Measurements from ENCODE around the gene EFNA1.

The EFNA1 gene

DNA sequence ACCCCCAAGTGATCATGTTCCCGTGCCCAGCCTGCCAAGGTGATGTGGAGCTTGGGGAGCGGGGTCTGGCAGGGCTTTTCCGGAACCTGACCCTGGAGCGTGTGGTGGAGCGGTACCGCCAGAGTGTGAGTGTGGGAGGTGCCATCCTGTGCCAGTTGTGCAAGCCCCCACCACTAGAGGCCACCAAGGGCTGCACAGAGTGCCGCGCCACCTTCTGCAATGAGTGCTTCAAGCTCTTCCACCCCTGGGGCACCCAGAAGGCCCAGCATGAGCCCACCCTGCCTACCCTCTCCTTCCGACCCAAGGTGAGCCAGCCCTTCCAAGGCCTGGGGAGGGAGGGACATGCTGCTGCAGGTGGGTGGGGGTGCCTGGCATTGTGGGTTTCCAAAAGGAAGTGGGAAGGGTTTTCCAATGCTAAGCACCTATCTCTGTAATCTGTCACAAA lies 48.3 kb downstream of the EFNA1 start:
- Histone ChIP-seq H3K9ac (ENCODE audit: low read length) (no peak overlapping the region), H3K4me1 (ENCODE audit: control insufficient read depth, insufficient read depth, low read length) (peaks cover 71% of the 10 kb centered on the region), H3K4me3 (ENCODE audit: low read length) (no peak overlapping the region), H3K27me3 (ENCODE audit: control insufficient read depth, insufficient read depth, low read length) (peaks cover 4% of the 10 kb centered on the region), H3K36me3 (ENCODE audit: control insufficient read depth, insufficient read depth, low read length) (no peaks in the 10 kb centered on the region), H3K9me3 (ENCODE audit: control insufficient read depth, low read length) (no peaks in the 10 kb centered on the region)

DNA sequence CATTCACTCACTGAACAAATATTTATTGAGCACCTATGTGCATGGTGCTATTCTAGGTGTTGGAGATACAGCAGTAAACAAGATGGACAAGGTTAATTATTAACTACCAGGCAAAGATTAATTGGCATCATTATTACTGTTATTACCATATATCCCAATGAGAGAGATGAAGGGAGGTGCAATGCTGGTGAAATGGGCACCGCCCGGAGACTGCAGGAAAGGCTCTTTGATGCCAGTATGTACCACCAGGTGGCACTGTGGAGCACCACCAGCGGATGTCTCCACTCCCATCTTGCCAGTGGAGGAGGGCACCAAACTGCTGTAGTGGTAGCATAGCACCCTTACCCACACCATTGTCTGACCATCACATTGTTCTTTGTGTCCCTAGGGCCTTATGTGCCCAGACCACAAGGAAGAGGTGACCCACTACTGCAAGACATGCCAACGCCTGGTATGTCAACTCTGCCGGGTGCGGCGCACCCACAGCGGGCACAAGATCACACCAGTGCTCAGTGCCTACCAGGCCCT lies 48.9 kb downstream of the EFNA1 start:
- peak overlapping the region; percentile 1 for H3K9ac ChIP-seq (ENCODE audit: low read length)
- no peaks in the 10 kb centered on the region for H3K36me3 ChIP-seq (ENCODE audit: control insufficient read depth, insufficient read depth, low read length)
- peaks cover 76% of the 10 kb centered on the region for H3K4me1 ChIP-seq (ENCODE audit: control insufficient read depth, insufficient read depth, low read length)
- peaks cover 4% of the 10 kb centered on the region for H3K27me3 ChIP-seq (ENCODE audit: control insufficient read depth, insufficient read depth, low read length)
- no peaks in the 10 kb centered on the region for H3K9me3 ChIP-seq (ENCODE audit: control insufficient read depth, low read length)
- H3K4me3 ChIP-seq (ENCODE audit: low read length), result no peak overlapping the region

DNA sequence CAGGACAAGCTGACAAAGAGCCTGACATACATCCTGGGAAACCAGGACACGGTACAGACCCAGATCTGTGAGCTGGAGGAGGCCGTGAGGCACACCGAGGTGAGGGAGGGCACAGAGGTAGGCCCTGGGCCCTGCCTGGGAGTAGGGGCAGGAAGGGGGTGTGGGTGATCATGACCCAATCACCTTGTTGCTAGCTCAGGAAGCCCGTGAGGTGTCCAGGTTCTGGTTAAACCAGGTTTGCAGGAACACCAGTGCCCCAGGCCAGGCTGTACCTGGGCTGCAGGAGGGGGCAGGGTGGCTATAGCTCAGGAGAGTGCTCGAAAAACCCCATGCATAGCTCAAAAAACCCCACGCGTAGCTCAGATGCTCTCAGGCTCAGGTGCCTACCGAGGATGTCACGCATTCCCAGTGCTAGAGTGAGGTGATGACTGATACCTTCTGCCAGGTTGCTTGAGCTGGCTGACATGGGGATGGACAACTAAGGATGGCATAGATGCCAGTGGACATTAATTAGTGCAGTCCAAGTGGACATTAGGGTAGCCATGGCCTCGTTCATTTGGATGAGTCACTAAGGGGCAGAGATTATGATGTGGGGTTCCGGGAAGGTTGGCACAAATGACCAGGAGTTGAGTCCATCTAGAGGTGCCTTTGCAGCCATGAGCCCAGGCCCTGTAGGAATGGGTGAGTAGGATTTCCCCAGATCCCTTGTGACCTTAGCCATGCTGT lies 49.7 kb downstream of the EFNA1 start:
- peak overlapping the region; percentile 1 for H3K9ac ChIP-seq (ENCODE audit: low read length)
- H3K9me3 ChIP-seq (ENCODE audit: control insufficient read depth, low read length), result no peaks in the 10 kb centered on the region
- H3K4me1 ChIP-seq (ENCODE audit: control insufficient read depth, insufficient read depth, low read length), result peaks cover 78% of the 10 kb centered on the region
- no peaks in the 10 kb centered on the region for H3K36me3 ChIP-seq (ENCODE audit: control insufficient read depth, insufficient read depth, low read length)
- peaks cover 4% of the 10 kb centered on the region for H3K27me3 ChIP-seq (ENCODE audit: control insufficient read depth, insufficient read depth, low read length)
- no peak overlapping the region for H3K4me3 ChIP-seq (ENCODE audit: low read length)

DNA sequence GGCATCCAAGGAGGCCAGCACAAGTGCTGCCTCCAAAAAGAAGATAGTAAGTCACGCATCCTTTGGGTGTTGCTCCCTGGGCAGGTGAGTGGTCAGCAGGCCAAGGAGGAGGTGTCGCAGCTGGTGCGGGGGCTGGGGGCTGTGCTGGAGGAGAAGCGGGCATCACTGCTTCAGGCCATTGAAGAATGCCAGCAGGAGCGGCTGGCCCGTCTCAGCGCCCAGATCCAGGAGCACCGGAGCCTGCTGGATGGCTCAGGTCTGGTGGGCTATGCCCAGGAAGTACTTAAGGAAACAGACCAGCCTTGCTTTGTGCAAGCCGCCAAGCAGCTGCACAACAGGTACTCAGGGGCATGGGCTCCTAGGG lies 50.2 kb downstream of the EFNA1 start:
- H3K36me3 ChIP-seq (ENCODE audit: control insufficient read depth, insufficient read depth, low read length), result no peaks in the 10 kb centered on the region
- peak overlapping the region; percentile 1 for H3K9ac ChIP-seq (ENCODE audit: low read length)
- no peaks in the 10 kb centered on the region for H3K9me3 ChIP-seq (ENCODE audit: control insufficient read depth, low read length)
- peaks cover 4% of the 10 kb centered on the region for H3K27me3 ChIP-seq (ENCODE audit: control insufficient read depth, insufficient read depth, low read length)
- no peak overlapping the region for H3K4me3 ChIP-seq (ENCODE audit: low read length)
- H3K4me1 ChIP-seq (ENCODE audit: control insufficient read depth, insufficient read depth, low read length), result peaks cover 76% of the 10 kb centered on the region

DNA sequence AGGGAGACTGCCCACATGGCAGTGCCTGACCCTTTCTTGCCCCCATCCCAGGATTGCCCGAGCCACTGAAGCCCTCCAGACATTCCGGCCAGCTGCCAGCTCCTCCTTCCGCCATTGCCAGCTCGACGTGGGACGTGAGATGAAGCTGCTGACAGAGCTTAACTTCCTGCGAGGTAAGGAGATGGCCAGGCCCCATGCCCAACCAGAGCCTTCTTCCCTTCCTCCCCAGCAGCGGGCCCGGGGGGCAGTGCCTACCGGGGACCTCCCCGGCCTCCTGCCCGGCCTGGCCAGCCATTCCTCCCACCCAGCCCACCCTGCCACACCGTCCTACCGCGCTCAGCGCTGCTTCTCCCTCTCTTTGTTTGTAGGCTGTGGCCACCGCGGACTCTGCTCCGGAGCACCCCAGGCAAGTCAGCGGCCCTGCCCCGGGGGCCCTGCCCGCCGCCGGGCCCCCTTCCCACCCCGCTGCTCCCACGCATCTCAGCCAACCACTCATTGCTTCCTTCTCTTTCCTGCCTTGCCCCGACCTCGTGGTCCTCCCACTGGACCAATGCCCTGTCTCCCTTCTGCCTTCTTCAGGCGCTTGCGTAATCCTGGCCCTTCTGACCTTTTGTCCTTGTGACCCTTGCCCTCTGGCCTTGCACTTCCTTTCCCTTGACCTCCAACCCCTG lies 50.9 kb downstream of the EFNA1 start:
- Histone ChIP-seq H3K36me3 (ENCODE audit: control insufficient read depth, insufficient read depth, low read length) (no peaks in the 10 kb centered on the region), H3K4me3 (ENCODE audit: low read length) (no peak overlapping the region), H3K9me3 (ENCODE audit: control insufficient read depth, low read length) (no peaks in the 10 kb centered on the region), H3K27me3 (ENCODE audit: control insufficient read depth, insufficient read depth, low read length) (peaks cover 4% of the 10 kb centered on the region), H3K4me1 (ENCODE audit: control insufficient read depth, insufficient read depth, low read length) (peaks cover 71% of the 10 kb centered on the region), H3K9ac (ENCODE audit: low read length) (peak overlapping the region; percentile 47)

DNA sequence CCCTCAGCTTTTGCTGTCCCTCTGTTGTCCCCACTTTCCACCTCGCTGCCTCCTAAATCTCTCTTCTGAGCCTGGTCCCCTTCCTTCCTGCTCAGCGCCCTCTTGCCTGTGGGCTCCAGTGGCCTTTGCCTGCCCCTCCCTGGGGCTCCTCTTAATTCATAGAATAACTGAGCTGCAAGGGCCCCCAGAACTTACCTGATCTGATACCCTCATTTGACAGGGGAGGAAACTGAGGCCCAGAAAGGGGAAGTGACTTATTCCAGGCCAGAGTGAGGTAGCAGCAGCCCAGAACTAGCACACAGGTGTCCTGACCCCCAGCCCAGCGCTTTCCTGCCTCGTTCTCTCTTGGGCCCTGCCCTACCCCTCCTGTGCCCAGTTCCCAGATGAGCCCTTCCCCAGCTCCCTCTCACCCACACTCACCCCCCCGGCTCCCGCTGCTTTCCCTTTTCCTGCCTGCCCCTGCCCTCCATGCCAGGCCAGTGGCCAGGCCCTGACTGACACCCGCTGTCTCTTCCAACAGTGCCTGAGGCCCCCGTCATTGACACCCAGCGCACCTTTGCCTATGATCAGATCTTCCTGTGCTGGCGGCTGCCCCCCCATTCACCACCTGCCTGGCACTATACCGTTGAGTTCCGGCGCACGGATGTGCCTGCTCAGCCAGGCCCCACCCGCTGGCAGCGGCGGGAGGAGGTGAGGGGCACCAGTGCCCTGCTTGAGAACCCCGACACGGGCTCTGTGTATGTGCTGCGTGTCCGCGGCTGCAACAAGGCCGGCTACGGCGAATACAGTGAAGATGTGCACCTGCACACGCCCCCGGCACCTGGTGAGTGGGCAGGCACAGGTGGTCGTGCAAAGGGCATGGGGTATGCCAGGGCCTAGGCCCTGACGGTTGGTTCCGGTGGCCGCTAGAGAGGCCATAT lies 51.7 kb downstream of the EFNA1 start:
- Histone ChIP-seq H3K4me1 (ENCODE audit: control insufficient read depth, insufficient read depth, low read length) (peaks cover 69% of the 10 kb centered on the region), H3K4me3 (ENCODE audit: low read length) (no peak overlapping the region)

DNA sequence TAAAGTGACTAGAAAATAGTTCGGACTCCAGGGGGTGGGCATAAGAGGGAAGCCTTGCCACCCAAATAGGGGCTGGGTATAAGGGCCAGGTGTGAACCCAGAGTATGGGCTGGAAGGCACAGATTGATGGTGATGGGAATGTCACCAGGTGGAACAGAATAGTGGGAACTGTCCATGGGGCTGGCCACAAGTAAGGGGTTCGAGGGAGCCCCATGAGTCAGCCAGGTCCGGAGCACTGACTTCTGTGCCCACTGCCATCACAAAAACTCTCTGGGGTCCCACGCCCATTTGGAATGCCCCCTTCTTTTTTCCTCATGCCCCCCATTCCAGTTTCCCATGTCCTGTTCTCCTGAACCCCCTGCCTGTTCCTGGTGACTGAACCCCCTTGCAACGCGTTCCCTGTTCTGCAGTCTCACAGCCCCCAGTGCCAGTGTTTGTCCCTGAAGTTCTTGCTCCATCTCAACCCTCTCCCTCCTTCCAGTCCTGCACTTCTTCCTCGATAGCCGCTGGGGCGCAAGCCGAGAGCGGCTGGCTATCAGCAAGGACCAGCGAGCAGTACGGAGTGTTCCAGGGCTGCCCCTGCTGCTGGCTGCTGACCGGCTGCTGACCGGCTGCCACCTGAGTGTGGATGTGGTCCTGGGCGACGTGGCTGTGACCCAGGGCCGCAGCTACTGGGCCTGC lies 53.8 kb downstream of the EFNA1 start:
- H3K9me3 ChIP-seq (ENCODE audit: control insufficient read depth, low read length), result no peaks in the 10 kb centered on the region
- H3K4me1 ChIP-seq (ENCODE audit: control insufficient read depth, insufficient read depth, low read length), result peaks cover 71% of the 10 kb centered on the region
- H3K36me3 ChIP-seq (ENCODE audit: control insufficient read depth, insufficient read depth, low read length), result peaks cover 10% of the 10 kb centered on the region
- H3K27me3 ChIP-seq (ENCODE audit: control insufficient read depth, insufficient read depth, low read length), result no peaks in the 10 kb centered on the region
- H3K4me3 ChIP-seq (ENCODE audit: low read length), result no peak overlapping the region
- H3K9ac ChIP-seq (ENCODE audit: low read length), result no peak overlapping the region

More for the DNA sequence above, 51.7 kb downstream of the EFNA1 start:
- Histone ChIP-seq H3K9me3 (ENCODE audit: control insufficient read depth, low read length) (no peaks in the 10 kb centered on the region), H3K36me3 (ENCODE audit: control insufficient read depth, insufficient read depth, low read length) (no peaks in the 10 kb centered on the region), H3K27me3 (ENCODE audit: control insufficient read depth, insufficient read depth, low read length) (peaks cover 4% of the 10 kb centered on the region), H3K9ac (ENCODE audit: low read length) (peak overlapping the region; percentile 7)

DNA sequence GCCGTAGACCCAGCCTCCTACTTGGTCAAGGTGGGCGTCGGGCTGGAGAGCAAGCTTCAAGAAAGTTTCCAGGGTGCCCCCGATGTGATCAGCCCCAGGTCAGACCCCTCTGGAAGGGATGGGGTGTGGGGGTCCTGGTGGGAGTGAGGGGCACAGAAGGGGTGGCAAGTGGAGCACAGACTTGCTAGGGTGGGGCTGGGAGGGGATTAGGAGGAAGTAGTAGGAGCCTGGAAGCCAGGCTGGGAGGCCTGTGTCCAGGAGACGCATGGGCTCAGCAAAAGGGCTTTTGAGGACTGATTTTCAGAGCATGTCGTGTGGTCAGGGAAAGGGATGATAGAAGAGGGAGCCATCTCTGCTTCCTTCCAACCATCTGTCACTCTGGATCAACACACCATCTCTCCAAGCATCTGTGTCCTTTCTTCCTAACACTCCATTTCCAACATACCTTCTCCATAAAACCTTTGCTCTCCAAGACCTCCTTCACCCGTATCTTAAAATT lies 54.4 kb downstream of the EFNA1 start:
- H3K9ac ChIP-seq (ENCODE audit: low read length), result no peak overlapping the region
- H3K9me3 ChIP-seq (ENCODE audit: control insufficient read depth, low read length), result no peaks in the 10 kb centered on the region
- peaks cover 16% of the 10 kb centered on the region for H3K36me3 ChIP-seq (ENCODE audit: control insufficient read depth, insufficient read depth, low read length)
- peaks cover 73% of the 10 kb centered on the region for H3K4me1 ChIP-seq (ENCODE audit: control insufficient read depth, insufficient read depth, low read length)
- no peaks in the 10 kb centered on the region for H3K27me3 ChIP-seq (ENCODE audit: control insufficient read depth, insufficient read depth, low read length)
- no peak overlapping the region for H3K4me3 ChIP-seq (ENCODE audit: low read length)

DNA sequence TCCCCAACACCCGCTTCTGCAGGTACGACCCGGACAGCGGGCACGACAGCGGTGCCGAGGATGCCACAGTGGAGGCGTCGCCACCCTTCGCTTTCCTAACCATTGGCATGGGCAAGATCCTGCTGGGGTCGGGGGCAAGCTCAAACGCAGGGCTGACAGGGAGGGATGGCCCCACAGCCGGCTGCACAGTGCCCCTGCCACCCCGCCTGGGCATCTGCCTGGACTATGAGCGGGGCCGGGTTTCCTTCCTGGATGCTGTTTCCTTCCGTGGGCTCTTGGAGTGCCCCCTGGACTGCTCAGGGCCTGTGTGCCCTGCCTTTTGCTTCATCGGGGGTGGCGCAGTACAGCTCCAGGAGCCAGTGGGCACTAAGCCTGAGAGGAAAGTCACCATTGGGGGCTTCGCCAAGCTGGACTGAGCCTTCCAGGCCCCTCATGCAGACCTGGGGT lies 56.1 kb downstream of the EFNA1 start:
- Histone ChIP-seq H3K4me1 (ENCODE audit: control insufficient read depth, insufficient read depth, low read length) (peaks cover 60% of the 10 kb centered on the region), H3K9ac (ENCODE audit: low read length) (peak overlapping the region; percentile 88), H3K9me3 (ENCODE audit: control insufficient read depth, low read length) (no peaks in the 10 kb centered on the region), H3K4me3 (ENCODE audit: low read length) (no peak overlapping the region), H3K36me3 (ENCODE audit: control insufficient read depth, insufficient read depth, low read length) (peaks cover 28% of the 10 kb centered on the region), H3K27me3 (ENCODE audit: control insufficient read depth, insufficient read depth, low read length) (no peaks in the 10 kb centered on the region)

DNA sequence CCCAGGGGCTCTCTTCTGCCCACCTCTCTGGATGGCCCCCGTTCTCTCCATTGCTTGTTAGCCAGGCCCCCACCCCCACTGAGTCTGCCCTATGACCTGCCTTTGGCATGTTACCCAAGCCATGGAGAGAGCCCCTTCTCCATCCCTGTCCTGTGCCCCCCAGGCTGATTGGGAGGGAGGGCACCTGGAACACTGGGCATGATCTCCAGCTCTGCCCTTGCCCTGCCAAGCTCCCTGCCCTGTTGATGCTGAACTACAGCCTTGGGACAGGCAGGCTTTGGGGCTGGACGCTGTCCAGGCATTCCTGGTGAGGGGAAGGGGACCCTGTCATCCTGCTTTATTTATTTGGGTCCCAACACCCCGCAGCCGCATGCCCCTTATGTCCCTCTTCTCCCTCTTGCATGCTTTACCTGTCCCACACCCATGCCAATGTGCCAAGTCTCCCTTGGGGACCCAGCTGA lies 56.7 kb downstream of the EFNA1 start:
- Histone ChIP-seq H3K36me3 (ENCODE audit: control insufficient read depth, insufficient read depth, low read length) (peaks cover 28% of the 10 kb centered on the region), H3K9me3 (ENCODE audit: control insufficient read depth, low read length) (no peaks in the 10 kb centered on the region), H3K9ac (ENCODE audit: low read length) (peak overlapping the region; percentile 88), H3K4me3 (ENCODE audit: low read length) (no peak overlapping the region), H3K27me3 (ENCODE audit: control insufficient read depth, insufficient read depth, low read length) (no peaks in the 10 kb centered on the region), H3K4me1 (ENCODE audit: control insufficient read depth, insufficient read depth, low read length) (peaks cover 54% of the 10 kb centered on the region)

Measured in mucosa of stomach (tissue), 1 donor.